Cardiac fibroblast (primary cell): ENCODE results near the gene TPPP2.
A peak's percentile ranks its signal among the peaks of the same experiment; 100 is the strongest.

Source experiments
- DNase-seq, 2 donors: peaks; one replicate each; pipeline versions ENCODE4 v3.0.0 to v3.0.0-alpha.2; 2010; ENCODE audit warnings: low read depth in 2 of 2
- H3K4me3 ChIP-seq, 2 donors: replicated peaks in 1 of 2; 1 replicate in 1 of 2; 2 replicates in 1 of 2; pipeline ENCODE4 v1.5.1; 2011; ENCODE audit warnings: low read depth in 2 of 2, low read length in 2 of 2, mild to moderate bottlenecking in 2 of 2, moderate library complexity in 1 of 2
- TF ChIP-seq, protein P1 (sequence below): IDR thresholded peaks from one replicate; pipeline ENCODE4 v1.5.1; 2011; ENCODE audit warnings: low read depth, mild to moderate bottlenecking, low read length, inconsistent platforms

TPPP2 gene

DNA sequence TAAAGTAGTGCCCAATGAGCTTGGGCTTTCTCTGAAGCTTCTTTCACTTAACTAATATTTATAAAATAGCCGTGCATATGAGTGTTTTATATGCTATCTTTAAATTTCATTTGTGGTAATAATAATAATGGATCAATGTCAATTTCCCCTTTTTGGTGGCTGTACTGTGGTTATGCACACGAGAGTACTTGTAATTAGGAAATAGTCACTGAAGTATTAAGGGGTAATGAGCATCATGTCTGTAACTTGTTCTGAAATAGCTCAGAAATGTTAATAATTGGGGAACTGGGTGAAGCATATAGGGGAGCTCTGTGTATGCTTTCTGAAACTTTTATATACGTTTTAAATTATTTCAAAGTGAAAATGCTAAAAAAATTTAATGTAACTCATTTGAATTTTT is 20.6 kb downstream of the TPPP2 start:
- no peak for DNase-seq
- TF ChIP-seq, protein P1, sequence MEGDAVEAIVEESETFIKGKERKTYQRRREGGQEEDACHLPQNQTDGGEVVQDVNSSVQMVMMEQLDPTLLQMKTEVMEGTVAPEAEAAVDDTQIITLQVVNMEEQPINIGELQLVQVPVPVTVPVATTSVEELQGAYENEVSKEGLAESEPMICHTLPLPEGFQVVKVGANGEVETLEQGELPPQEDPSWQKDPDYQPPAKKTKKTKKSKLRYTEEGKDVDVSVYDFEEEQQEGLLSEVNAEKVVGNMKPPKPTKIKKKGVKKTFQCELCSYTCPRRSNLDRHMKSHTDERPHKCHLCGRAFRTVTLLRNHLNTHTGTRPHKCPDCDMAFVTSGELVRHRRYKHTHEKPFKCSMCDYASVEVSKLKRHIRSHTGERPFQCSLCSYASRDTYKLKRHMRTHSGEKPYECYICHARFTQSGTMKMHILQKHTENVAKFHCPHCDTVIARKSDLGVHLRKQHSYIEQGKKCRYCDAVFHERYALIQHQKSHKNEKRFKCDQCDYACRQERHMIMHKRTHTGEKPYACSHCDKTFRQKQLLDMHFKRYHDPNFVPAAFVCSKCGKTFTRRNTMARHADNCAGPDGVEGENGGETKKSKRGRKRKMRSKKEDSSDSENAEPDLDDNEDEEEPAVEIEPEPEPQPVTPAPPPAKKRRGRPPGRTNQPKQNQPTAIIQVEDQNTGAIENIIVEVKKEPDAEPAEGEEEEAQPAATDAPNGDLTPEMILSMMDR = no peak
- no peak overlapping the region for H3K4me3 ChIP-seq

DNA sequence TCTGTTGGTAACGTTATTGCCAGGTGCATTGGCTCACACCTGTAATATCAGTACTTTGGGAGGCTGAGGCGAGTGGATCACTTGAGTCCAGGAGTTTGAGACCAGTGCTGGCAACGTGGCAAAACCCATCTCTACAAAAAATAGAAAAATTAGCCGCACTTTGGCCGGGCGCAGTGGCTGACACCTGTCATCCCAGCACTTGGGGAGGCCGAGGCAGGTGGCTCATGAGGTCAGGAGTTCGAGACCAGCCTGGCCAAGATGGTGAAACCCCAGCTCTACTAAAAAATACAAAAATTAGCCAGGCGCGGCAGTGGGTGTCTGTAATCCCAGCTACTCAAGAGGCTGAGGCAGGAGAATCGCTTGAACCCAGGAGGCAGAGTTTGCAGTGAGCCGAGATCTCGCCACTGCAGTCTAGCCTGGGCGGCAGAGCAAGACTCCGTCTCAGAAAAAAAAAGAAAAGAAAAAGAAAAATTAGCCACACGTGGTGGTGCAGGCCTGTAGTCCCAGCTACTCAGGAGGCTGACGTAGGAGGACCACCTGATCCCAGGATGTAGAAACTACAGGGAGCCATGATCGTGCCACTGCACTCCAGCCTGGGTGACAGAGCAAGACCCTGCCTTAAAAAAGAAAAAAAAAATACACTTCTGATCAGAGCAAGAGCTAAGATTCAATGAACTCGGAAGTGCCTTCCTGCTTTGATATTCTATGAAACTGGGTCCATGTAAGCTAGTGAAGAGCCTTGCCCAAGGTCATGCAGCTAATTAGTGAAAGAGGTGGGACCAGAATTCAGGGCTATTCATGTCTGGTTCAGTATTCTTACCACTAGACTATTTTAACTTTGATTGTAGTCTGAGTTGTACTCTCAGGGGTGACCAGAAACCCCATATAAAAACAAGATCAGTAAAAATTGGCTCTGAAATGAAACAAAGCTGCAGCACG is 23.4 kb downstream of the TPPP2 start:
- TF ChIP-seq, protein P1 = no peak
- H3K4me3 ChIP-seq = no peak overlapping the region
- no peak for DNase-seq

DNA sequence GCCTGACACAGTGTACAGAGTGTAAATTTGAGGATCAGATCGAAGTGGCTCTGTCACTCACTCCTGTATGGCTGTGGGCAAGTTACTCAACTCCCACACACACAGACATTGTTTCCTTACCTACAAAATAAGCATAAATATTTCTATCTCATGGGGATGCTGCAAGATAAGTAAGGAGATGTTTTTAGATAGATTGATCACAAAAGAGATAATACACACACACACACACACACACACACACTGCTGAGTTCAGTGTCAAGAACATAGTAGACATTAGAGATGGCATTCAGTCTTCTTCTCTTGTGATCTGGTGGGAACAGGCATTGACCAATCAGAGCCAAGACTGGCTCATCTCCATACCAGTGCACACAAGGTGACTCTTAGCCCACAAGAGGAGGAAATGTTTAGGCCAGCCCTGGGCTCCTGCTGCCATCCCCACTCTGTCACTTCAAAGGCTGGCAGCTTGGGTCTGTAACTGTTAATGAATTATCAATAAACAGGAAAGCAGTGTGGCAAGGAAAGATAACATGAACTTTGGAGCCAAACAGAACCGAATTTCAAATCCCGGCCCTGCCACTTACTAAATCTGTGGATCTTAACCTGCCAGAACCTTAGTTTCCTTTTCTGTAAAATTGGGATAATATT is 24.2 kb downstream of the TPPP2 start:
- TF ChIP-seq, protein P1 = no peak
- no peak for DNase-seq
- H3K4me3 ChIP-seq = no peak overlapping the region

DNA sequence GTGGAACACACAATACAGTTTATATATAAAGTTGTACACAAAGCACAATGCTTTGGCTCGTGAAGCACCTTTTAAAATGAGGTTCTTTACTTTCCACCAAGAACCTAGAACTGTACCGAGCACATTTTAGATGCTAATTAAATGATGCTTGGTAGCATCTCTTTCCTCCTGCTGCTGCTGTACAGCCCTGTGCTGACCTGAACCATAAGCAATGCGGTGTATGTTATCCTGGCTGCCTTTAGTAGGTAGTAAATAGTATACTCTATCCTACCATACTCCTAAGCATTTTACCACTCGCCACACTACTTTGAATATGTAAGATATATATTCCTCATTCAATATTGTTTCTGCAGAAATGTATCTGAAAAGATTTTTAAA is 24.7 kb downstream of the TPPP2 start:
- TF ChIP-seq, protein P1 = no peak
- no peak overlapping the region for H3K4me3 ChIP-seq
- no peak for DNase-seq

DNA sequence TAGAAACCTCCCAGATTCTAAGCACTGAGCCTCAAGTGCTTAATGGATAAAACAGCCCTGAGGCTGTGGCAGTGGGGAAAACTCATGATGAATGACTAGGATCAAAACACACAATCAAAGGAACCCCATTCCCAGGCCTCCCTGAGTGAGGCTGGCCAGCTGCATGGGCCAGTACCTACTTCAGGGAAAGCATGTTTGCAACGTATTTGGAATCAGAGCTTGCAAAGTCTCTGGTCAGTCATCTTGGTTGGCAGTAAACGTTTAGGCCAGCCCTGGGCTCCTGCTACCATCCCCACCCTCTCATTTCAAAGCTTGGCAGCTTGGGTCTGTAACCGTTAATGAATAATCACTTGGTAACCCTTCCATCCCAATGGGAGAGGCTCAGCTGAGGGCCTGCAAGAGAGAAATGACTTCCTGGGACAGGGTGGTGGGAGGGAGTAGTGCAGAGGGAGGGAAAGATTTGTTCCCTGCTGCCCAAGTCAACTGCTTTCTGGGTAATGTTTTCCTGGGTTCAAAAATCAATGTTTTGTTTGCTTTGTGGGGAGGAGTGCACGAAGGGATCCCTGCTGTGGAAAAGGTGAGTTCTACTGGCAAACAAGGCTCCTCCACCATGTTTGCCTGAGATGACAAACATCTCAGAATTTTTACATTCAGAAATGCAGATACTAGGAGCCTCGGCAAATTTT is 25.6 kb downstream of the TPPP2 start:
- TF ChIP-seq, protein P1 = no peak
- no peak for DNase-seq
- no peak overlapping the region for H3K4me3 ChIP-seq

DNA sequence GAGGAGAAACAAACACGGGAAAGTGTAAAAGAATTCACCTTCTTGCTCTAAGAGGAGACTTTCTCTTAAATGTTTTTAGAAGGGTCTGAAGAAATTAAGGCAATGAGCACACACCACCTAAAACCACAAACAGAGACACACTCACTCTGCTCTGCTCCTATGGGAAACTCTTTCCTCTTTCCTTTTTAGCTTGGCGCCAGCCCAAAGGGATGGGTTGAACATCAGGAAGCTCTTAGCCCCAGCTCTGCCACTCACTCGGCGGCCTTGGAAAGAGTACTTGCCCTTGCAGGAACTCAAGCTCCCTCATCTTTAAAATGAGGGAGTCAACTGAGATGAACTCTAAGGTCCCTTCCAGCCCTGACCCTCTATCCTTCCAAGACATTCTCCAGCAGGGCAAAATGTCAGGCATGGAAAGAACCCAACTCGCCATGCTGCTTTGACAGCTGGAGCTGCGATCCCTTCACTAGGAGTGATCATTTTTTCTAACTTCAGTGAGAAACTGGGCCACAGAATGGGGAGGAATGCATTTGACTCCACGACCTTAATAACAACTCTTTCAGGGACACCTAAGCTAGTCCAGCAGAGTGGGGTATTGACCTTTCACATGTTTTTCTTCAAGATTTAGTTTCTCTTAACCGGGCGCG is 26.6 kb downstream of the TPPP2 start:
- peak; percentile 46 to 64 for DNase-seq
- TF ChIP-seq, protein P1 = no peak
- H3K4me3 ChIP-seq = no peak overlapping the region
